Skeletal muscle tissue (tissue), 4 donors: ENCODE data around the gene FBXO2. TPM values are rescaled to one million over a fixed set of nuclear protein-coding genes. Genes with fewer than 3 reads are reported as not detected.
A peak's percentile ranks its signal among the peaks of the same experiment; 100 is the strongest.

Source experiments
- H3K27ac ChIP-seq: one replicate; pipeline ENCODE4 v1.7.0; 2013; ENCODE audit warnings: mild to moderate bottlenecking, low read depth, low read length, inconsistent platforms
- H3K27me3 ChIP-seq, 3 donors: one replicate each; pipeline ENCODE4 v1.7.0; 2013; ENCODE audit warnings: low read length in 3 of 3; ENCODE audit not compliant: control insufficient read depth in 3 of 3, insufficient read depth in 3 of 3
- H3K36me3 ChIP-seq, 3 donors: one replicate each; pipeline ENCODE4 v1.7.0; 2013; ENCODE audit warnings: low read length in 3 of 3; ENCODE audit not compliant: control insufficient read depth in 3 of 3, insufficient read depth in 3 of 3
- H3K4me1 ChIP-seq, 3 donors: one replicate each; pipeline ENCODE4 v1.7.0; 2013; ENCODE audit warnings: low read length in 3 of 3, mild to moderate bottlenecking in 3 of 3; ENCODE audit not compliant: control insufficient read depth in 3 of 3, insufficient read depth in 3 of 3
- H3K4me3 ChIP-seq, 3 donors: one replicate each; pipeline ENCODE4 v1.7.0; 2013; ENCODE audit warnings: low read length in 3 of 3
- H3K9ac ChIP-seq, 3 donors: one replicate each; pipeline ENCODE4 v1.7.0; 2013; ENCODE audit warnings: low read length in 3 of 3, mild to moderate bottlenecking in 3 of 3, moderate library complexity in 2 of 3, low read depth in 1 of 3
- H3K9me3 ChIP-seq, 3 donors: one replicate each; pipeline ENCODE4 v1.7.0; 2013; ENCODE audit warnings: low read length in 3 of 3; ENCODE audit not compliant: control insufficient read depth in 3 of 3
- total RNA-seq: library from RNA; depleted of rRNA; stranded (reverse); fragments of >200 nt; gene quantifications from one replicate; pipeline ENCODE4 v1.2.3, GENCODE V29; 2014
- donor health status: Osteomylitis.

FBXO2 gene
- total RNA-seq, 1 donor from 2014 or later = 0.52 TPM

GRCh38 chr1:11654939-11655808, 945 bp upstream of the FBXO2 start:
- peaks cover 10 to 17% (median 10%) of the 10 kb centered on the region in 3 donors for H3K4me1 ChIP-seq
- no peaks in the 10 kb centered on the region for H3K9me3 ChIP-seq
- H3K9ac ChIP-seq = peak overlapping the region; percentile 59 to 78 (median 75)
- peaks cover 3 to 8% (median 7%) of the 10 kb centered on the region in 3 donors for H3K27me3 ChIP-seq
- no peak overlapping the region for H3K27ac ChIP-seq
- peak overlapping the region; percentile 59 to 72 (median 66) for H3K4me3 ChIP-seq
- peaks cover 2 to 6% (median 2%) of the 10 kb centered on the region in 3 donors for H3K36me3 ChIP-seq

- no peak overlapping the region for H3K27ac ChIP-seq
- H3K36me3 ChIP-seq = peaks cover 1 to 2% (median 2%) of the 10 kb centered on the region in 3 donors
- no peak overlapping the region for H3K4me3 ChIP-seq
- peaks cover 14 to 17% (median 17%) of the 10 kb centered on the region in 3 donors for H3K27me3 ChIP-seq
- no peak overlapping the region for H3K9ac ChIP-seq
- H3K9me3 ChIP-seq = no peaks in the 10 kb centered on the region
- H3K4me1 ChIP-seq = peaks cover 14 to 26% (median 14%) of the 10 kb centered on the region in 3 donors
Observed at GRCh38 chr1:11653861-11654136, 430 bp downstream of the FBXO2 start.

GRCh38 chr1:11653101-11653860, 948 bp downstream of the FBXO2 start:
- peaks cover 16 to 31% (median 19%) of the 10 kb centered on the region in 3 donors for H3K4me1 ChIP-seq
- H3K4me3 ChIP-seq = no peak overlapping the region
- no peaks in the 10 kb centered on the region for H3K9me3 ChIP-seq
- H3K36me3 ChIP-seq = peaks cover 0 to 2% (median 0%) of the 10 kb centered on the region in 3 donors
- H3K27ac ChIP-seq = no peak overlapping the region
- H3K9ac ChIP-seq = no peak overlapping the region
- peaks cover 14 to 22% (median 21%) of the 10 kb centered on the region in 3 donors for H3K27me3 ChIP-seq

DNA sequence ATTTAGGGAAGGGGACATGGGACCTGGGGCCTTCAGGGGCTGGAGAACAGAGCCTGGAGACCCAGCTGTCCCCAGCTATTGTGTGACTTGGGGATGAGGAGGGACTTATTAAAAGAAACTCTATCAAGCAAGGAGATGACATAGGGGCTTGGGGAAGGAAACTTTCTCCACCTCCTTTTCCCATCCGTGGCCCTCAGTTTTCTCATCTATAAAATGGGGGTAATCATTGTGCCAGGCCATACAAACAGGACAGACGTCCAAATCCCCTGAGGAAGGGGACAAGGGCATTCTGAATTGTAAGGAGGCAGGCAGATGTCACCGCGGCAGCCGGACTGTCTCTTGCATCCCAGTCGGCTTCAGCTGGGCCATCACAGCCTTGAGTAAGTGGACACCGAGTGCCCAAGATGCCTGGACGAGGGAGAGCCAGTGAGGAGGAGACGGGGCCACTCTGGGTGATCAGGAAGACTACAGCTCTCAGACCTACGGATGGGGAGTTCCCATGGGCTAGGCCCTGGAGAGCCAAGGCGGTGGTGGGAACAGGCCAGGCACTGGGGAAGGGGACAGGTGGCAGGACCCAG, 1.9 kb downstream of the FBXO2 start:
- Histone ChIP-seq H3K9me3 (no peaks in the 10 kb centered on the region), H3K4me1 (peaks cover 17 to 38% (median 26%) of the 10 kb centered on the region in 3 donors), H3K4me3 (no peak overlapping the region), H3K27ac (no peak overlapping the region), H3K27me3 (peaks cover 14 to 32% (median 25%) of the 10 kb centered on the region in 3 donors), H3K9ac (no peak overlapping the region), H3K36me3 (peaks cover 0 to 2% (median 0%) of the 10 kb centered on the region in 3 donors)

GRCh38 chr1:11651017-11651416, 3.2 kb downstream of the FBXO2 start:
- peaks cover 14 to 40% (median 34%) of the 10 kb centered on the region in 3 donors for H3K27me3 ChIP-seq
- no peak overlapping the region for H3K4me3 ChIP-seq
- no peak overlapping the region for H3K27ac ChIP-seq
- H3K36me3 ChIP-seq = no peaks in the 10 kb centered on the region
- no peaks in the 10 kb centered on the region for H3K9me3 ChIP-seq
- H3K4me1 ChIP-seq = peaks cover 17 to 38% (median 26%) of the 10 kb centered on the region in 3 donors
- H3K9ac ChIP-seq = no peak overlapping the region

- H3K27me3 ChIP-seq = peaks cover 14 to 41% (median 34%) of the 10 kb centered on the region in 3 donors
- no peak overlapping the region for H3K27ac ChIP-seq
- no peak overlapping the region for H3K4me3 ChIP-seq
Observed at GRCh38 chr1:11650331-11650991, 3.8 kb downstream of the FBXO2 start.

DNA sequence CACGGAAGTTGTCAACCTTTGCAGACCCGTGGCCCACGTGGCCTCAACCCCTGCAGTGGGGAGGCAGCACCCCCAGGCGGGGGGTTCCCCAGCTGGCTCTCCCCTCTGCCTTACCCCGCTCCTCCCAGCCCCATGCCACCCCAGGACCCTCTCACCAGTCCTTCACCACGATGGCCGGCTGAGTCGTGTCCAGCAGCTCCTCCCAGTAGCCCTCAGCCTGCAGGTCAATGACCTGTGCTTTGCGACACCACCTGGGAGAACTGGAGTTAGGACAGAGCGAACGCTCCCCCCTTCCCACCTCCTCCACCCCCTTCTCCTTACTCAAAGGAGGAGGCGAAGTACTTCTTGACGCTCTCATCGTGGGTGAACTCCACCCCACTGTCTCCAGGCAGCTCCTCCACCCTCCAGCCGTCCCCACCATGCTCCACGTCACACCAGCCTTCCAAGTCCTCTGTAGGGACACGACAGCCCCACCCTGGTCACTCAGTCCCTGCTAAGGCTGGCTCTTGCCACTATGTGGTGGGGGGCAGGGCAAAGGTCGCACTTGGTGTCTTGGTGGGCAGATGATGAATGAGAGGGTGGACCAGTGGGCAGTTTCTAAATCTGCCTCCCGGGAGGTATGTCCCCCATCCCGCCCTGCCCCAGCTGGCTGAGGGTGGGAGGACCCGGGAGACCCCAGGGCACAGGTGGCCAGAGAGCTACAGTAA, 4.5 kb downstream of the FBXO2 start:
- H3K9me3 ChIP-seq = no peaks in the 10 kb centered on the region
- peaks cover 14 to 41% (median 34%) of the 10 kb centered on the region in 3 donors for H3K27me3 ChIP-seq
- H3K36me3 ChIP-seq = no peaks in the 10 kb centered on the region
- H3K4me1 ChIP-seq = peaks cover 12 to 27% (median 20%) of the 10 kb centered on the region in 3 donors
- no peak overlapping the region for H3K27ac ChIP-seq
- no peak overlapping the region for H3K4me3 ChIP-seq
- H3K9ac ChIP-seq = no peak overlapping the region

More at GRCh38 chr1:11650331-11650991, 3.8 kb downstream of the FBXO2 start:
- Histone ChIP-seq H3K36me3 (no peaks in the 10 kb centered on the region), H3K9me3 (no peaks in the 10 kb centered on the region), H3K9ac (no peak overlapping the region), H3K4me1 (peaks cover 16 to 33% (median 24%) of the 10 kb centered on the region in 3 donors)

DNA sequence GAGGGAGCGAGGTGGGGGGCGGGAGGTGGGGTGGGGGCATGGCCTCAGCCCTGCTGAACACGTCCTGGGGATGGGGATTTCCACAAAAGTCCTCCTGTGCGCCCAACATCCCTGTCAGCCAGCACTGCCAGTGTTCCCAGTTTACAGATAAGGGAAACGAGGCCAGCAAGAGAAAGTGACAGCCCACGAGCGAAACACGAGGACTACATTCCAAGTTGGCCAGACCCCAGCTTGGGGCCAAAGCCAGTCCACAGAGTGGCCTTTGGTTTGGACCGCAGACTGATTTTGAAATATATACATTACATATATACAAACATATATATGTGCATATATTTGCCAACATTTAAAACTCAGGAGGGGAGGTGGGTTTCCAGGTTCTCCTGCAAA, 5.0 kb downstream of the FBXO2 start:
- peaks cover 12 to 27% (median 20%) of the 10 kb centered on the region in 3 donors for H3K4me1 ChIP-seq
- no peaks in the 10 kb centered on the region for H3K36me3 ChIP-seq
- H3K9ac ChIP-seq = no peak overlapping the region
- H3K9me3 ChIP-seq = no peaks in the 10 kb centered on the region
- peaks cover 14 to 41% (median 34%) of the 10 kb centered on the region in 3 donors for H3K27me3 ChIP-seq
- H3K27ac ChIP-seq = no peak overlapping the region
- H3K4me3 ChIP-seq = no peak overlapping the region

GRCh38 chr1:11648732-11649158, 5.5 kb downstream of the FBXO2 start:
- Histone ChIP-seq H3K4me3 (peak overlapping the region in 1 of 3 donors; percentile 29), H3K9me3 (no peaks in the 10 kb centered on the region), H3K9ac (peak overlapping the region in 1 of 3 donors; percentile 32), H3K36me3 (no peaks in the 10 kb centered on the region), H3K27ac (no peak overlapping the region), H3K4me1 (peaks cover 12 to 27% (median 20%) of the 10 kb centered on the region in 3 donors), H3K27me3 (peaks cover 14 to 41% (median 34%) of the 10 kb centered on the region in 3 donors)
